NCI-H128 (cell line): ENCODE data around the gene WNT5B.
"Not testable (repeated sequence)": the region's sequence is repeated elsewhere in the genome, so short reads cannot be mapped to it uniquely, and the experiment has no call there.

Source experiments
- DNase-seq: peaks from one replicate; lab custom pipeline; 2025; ENCODE audit not compliant: unreplicated experiment; lab: John Stamatoyannopoulos, UW

WNT5B gene

DNA sequence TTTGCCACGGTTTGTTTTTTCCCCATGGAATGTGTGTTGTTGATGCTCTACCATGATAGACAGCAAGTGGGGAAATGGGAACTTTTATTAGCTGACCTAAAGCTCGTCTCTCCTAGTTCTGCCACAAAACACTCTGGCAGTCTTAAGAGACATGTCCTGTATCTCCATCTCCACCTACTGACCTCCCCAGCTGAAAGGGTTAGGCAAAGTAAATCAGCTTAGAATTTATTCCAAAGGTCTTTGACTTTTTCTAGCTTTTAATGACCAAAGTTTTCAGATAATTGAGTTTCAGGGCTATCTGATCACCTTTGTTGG is 52.4 kb downstream of the WNT5B start:
- DNase-seq: no peak

DNA sequence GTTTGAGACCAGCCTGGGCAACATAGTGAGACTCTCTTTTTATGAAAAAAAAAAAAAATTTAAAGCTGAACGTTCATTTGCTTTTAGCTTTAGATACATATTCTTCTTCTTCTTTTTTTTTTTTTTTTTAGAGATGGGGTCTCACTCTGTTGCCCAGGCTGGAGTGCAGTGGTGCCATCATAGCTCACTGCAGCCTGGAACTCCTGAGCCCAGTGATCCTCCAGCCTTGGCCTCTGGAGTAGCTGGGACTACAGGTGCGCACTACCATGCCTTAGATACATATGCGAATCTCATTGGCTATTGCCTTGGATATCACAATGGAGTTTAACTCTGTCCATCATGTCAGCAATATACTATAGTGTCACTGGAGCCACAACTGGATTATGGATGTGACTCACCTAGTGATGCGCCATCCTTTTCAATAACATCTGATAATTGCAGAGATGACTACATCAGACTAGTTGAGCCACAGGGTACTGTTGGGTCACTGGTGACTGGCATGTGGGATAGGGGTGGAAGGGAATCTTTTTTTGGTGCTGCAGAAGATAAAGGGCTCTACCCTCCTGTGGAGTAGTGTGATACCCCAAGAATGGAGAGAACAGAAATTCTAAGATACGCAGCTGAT is 59.2 kb downstream of the WNT5B start:
- no peak for DNase-seq

DNA sequence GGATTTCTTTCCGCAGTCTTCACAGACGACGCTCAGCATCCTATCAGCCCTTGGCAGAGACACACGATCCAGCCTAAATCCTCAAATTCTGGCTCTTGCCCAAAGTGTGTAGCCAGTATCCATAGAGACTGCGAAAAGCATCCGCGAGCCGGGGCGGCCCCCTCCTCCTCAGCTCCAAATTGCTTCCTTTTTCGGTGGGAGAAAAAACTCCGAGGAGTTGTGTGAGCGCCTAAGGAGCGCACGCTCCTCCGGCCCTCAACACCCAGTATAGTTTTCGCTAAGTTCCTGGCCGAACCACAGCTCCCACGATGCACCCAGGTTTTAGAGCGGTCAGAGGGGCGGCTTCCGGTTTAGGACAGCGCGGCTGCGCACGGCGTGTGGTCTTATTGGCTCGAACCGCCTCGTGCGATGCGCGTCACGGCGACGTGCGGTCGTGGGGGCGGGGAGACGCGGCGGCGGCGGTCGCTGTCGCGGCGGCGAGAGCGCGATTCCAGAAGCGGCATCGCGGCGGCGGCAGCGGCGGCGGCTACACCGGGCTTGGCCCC is 61.6 kb downstream of the WNT5B start, which contains the start of gene ADIPOR2:
Gene ADIPOR2, plus strand, starts transcription at position 493 of the 545 bp plus-strand sequence. CDS start 63,274 bp downstream, outside the sequence.
- DNase-seq: peak; percentile 98

DNA sequence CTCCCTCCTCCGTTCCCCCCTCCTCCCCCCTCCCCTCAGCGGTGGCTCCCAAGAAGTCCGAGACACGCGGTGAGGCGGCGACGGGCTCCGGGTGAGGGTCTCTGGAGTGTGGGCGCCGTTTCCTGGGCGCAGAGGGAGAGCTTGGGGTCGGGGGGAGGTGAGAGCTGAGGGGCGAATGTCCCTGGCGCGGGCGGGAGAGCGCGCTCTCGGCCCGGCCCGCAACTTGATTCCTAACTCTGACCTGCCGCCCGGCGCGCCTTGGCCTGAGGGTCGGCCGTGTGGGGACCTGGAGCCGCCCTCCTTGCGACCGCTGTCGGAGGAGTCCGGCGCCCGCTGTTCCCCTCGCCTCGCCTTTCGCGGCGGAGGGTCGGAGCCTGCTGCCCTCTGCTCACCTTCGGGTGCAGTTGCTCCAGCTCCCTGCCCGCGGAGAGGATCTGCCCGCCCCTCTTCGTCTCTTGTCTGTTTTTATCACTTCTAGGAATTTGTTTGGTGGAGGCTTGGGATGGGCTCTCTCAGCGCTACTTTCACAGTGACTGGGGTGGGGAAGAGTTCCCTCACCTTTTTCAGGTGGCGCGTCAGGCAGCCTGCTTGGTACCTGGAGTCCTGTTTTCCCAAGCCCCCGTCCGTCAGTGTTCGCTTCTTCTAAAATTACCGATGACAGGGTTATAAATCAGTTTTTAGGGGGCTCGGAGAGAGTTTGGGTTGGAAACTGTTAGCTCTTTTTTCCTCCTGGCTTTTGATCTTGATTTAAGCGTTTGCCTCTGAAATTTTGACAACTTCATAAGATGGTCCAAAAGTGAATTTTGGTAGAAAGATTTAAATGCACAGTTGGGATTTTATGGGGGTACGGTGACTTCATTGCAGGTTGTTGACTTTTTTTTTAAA is 62.3 kb downstream of the WNT5B start:
- no peak for DNase-seq

DNA sequence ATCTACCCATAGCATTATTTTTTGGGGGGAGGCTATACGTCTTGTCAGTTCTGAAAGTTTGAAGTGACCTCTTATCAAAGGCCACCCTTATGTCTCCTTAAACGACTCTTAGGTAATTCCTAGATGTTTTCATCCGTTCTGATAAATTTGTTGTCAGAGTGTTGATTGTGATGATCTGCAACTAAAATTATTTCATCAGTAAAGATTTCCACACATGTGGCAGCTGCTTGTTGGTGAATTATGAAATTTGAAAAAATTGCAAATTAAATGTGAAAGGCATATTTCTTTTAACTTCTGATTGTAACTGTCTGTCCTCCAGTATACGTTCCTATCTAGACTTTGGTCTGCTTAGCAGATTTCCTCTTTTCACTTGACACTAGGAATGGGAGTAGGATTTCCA is 63.2 kb downstream of the WNT5B start:
- no peak for DNase-seq

DNA sequence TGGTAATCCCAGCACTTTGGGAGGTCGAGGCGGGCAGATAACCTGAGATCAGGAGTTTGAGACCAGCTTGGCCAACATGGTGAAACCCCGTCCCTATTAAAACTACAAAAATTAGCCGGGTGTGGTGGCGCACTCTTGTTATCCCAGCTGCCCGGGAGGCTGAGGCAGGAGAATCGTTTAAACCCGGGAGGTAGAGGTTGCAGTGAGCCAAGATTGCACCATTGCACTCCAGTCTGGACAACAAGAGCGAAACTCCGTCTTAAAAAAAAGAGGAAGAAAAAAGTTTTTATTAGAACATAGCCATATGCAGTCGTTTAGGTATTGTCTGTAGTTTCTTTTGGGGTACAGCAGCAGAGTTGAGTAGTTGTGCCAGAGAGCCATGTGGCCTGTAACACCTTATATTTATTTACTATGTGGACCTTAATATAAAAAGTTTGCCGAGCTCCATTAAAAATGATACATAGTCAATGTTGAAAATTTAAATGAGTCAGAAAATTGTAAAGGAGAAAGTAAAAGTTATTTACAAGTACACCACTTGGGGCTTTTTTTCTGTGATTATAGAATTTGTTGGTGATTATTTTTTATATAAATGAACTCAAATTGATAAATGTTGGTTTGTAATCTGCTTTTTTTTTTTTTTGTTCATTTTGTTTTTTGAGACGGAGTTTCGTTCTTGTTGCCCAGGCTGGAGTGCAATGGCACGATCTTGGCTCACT is 64.0 kb downstream of the WNT5B start:
- DNase-seq: no peak

DNA sequence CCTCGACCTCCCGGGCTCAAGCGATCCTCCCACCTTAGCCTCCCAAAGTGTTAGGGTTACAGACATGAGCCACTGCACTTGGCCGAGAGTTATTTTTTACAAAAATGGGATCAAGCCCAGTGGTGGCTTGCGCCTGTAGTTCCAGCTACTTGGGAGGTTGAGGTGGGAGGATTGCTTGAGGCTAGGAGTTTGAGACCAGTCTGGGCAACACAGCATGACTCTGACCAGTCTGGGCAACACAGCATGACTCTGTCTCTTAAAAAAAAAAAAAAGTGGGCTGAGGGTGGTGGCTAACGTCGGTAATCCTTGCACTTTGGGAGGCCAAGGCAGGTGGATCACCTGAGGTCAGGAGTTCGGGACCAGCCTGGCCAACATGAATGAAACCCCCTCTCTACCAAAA is 66.1 kb downstream of the WNT5B start:
- not testable (repeated sequence) for DNase-seq

DNA sequence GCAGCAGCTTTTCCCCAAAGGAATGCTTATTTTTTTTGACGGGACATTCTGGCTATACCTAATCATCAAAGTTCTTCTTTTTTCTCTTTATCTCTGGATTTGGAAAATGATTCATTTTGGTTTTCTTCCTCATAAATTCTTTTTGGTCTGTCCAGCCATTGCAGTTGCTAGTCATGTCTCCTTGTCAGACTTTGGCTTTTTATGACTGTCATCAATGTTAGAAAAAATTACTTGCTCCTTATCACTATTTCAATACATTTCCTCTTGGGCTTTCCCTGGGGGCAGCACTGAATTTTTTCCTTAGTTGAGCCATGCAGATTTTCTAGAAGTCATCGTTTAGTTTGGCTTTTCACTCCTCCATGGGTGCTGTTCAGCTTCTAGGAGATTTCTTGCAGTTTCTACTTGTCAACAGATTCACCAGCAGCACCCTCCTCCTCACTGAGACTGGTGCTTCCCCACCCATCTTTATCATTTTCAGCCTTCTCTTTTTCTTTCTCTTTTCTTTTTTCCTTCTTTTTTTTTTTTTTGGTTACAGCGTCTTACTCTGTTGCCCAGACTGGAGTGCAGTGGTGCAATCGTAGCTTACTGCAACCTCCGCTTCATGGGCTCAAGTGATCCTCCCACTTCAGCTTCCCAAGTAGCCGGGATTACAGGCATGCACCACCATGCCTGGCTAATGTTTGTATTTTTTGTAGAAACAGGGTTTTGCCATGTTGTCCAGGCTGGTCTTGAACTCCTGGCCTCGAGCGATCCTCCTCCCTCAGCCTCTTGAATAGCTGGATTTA is 67.0 kb downstream of the WNT5B start:
- DNase-seq: no peak

DNA sequence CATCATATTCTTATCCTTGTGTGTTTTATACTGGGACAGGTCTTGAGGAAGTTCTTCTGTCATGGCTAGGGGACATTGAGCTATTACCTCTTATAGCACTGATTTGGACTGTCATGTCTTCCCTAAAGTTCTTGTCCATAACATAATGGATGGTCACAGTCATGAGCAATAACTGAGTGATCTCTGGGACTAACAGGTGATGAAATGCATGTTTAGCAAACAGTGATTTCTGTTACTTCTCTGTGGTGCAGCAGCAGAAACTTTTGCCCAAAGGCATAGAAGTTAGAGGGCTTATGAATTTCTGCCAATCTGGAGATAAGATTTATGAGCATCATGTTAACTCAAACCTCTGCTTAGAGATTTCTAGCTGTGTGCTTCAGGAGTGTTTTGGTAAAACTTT is 67.8 kb downstream of the WNT5B start:
- DNase-seq: no peak
